Eye (tissue), 1 donor: ENCODE data around the gene ZSCAN1.
A peak's percentile ranks its signal among the peaks of the same experiment; 100 is the strongest.
"Not testable (repeated sequence)": the region's sequence is repeated elsewhere in the genome, so short reads cannot be mapped to it uniquely, and the experiment has no call there.

Experiments
- DNase-seq: peaks from one replicate; pipeline ENCODE4 v3.0.0-alpha.2; 2015

Gene ZSCAN1, protein sequence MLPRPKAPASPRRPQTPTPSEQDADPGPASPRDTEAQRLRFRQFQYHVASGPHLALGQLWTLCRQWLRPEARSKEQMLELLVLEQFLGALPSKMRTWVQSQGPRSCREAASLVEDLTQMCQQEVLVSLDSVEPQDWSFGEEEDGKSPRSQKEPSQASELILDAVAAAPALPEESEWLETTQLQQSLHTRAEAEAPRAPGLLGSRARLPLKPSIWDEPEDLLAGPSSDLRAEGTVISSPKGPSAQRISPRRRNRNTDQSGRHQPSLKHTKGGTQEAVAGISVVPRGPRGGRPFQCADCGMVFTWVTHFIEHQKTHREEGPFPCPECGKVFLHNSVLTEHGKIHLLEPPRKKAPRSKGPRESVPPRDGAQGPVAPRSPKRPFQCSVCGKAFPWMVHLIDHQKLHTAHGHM

DNA sequence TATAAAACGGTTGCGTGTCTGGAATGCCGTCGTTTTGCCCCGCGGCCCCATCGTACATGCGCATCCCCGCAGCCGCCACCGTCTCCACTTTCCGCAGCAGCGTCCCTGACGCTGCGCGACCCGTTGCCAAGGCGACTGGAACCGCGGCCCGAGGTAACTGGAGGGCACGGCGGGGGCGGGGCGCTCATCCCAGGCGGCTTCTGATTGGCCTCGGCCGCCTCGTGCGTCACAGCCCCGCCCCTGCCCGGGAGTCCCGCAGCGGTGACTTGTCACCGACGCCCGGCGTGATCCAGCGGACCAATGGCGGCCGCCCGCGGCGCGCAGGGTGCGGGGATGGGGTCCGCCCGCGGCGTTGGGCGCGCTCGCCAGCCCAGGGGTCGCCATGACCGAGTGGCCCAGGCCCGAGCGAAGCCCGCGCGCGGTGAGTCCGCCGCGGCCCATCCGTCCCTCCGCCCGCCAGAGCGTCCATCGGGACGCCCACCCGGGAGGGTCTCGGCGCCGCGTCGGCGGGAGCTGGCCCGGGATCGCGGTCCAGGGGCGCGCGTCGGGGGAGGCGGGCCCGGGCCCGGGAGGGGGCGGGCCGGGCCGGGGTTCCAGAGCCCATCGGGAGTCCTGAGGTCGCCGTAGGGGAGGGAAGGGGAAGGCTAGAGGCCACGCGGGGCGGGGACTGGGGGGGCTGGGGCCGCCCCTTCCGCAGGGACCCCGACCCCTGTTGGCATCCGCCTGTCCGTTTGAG, at the start of gene ZSCAN1:
TSS of gene ZSCAN1 (plus strand) at position 285 of the 736 bp plus-strand sequence. CDS start 3,812 bp downstream, outside the sequence.
- peak; percentile 99 for DNase-seq

DNA sequence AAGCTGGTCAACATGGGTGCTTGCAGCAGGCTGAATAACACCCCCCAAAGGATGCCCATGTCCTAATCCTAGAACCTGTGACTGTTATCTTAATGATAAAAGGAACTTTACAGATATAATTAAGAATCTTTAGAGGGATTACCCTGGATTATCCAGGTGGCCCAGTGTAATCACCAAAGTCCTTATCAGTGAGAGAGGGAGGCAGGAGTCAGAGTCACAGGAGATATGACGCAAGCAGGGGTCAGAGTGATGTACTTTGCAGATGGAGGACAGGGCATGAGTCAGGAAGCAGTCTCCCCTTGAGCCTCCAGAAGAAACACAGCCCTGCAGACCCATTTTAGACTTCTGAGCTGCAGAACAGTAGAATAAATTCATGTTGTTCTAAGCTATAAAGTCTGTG, 41.0 kb upstream of the ZSCAN1 start:
- no peak for DNase-seq

DNA sequence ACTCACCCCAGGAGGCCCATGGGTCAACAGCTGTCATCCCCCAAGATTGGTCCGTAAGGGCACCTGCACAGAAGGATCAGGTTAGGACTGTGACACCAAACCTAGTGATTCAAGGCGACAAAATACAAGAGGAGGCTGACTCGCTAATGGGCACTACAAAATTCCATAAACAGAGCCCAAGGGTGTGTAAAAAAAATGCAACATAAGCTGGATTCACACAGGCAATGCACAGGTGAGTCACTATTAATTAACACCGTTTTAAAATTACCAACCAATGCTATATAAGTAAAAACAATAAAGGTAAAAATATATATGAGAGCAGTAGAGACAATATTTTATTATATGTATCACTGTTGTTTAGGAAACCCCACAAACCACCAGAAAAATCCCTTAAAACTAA, 33.1 kb upstream of the ZSCAN1 start:
- DNase-seq, result no peak

DNA sequence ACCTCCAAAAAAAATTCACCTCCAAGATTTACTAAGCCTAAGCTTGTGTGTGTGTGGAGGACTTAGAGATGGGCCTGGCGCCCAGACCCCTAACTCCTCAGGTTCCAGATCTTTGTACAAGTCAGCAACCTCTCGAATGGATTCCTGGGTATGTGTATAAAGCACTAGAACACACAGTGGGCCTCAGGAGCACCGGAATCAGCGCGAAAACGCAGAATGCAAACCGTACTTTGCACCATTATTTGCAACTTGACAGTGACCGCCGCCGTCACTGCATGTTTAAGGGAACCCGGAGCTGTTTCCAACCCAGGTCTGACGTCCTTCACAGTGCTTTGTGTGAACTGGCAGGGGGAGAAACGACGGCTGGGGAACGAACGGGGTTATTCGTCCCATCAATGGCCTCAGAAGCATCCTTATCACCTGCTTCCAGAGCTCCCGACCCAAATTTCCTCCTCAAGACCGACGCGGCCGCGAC, 31.9 kb upstream of the ZSCAN1 start:
- DNase-seq, result no peak

DNA sequence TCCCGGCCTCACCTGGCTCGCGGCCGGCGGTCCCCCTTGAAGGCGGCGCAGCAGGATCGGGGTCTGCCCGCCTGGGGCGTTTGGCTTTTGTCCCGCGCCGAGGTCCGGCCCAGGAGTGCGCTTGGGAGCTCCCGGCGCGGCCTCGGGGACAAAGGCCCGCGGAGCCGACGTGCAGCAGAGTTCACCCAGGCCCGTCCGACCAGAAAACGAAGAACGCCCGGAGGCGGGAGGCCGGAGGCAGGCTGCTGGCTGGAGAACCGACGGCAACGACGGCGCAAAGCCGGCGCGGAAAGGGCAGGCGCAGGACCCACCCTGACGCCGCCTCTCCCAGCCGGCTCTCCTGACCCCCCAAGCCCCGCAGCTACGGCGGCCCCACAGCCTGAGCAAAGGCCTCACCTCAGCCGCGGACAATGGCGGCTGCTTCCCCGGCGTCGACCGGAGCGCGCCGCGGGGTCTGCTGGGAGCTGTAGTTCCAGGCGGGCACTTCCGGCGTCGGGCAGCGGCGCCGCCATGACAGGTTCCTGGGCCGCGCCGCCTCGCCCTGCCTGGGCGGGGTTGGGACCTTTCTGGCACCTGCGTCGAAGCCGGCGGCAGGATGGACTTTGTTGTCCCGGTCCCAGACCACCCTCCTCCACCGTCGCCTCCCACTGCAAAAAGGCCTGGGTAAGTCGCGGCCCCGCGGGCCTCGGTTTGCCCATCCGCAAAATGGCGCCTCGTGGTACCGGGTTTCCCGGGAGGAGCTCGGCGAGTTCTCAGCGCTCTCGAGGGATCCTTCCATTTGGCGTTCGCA, 31.2 kb upstream of the ZSCAN1 start, which contains the start of gene ZNF606:
TSS of gene ZNF606 (minus strand) at position 437 of the 790 bp plus-strand sequence. CDS start 1,501 bp downstream, outside the sequence.
- DNase-seq, result peak; percentile 95

DNA sequence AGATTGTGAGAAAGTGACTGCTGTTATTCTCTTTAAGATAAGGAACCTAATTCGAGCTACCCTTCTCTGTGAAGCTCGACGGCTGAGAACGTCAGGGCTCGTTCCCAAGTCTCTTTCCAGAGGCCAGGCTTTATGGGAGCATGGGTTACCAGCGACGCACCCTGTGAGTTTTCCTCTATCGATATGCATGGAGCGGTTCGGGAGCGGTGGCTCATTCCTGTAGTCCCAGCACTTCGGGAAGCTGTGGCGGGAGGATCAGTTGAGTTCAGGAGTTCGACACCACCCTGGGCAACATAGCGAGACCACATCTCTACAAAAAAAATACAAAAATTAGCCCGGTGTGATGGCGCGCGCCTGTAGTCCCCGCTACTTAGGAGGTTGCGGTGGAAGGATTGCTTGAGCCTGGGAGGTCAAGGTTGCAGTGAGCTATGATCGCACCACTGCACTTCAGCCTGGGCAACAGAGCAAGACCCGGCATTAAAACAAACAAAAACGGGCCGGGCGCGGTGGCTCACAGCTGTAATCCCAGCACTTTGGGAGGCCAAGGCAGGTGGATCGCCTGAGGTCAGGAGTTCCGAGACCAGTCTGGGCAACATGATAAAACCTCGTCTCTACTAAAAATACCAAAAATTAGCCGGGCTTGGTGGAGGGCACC, 30.5 kb upstream of the ZSCAN1 start:
- no peak for DNase-seq

DNA sequence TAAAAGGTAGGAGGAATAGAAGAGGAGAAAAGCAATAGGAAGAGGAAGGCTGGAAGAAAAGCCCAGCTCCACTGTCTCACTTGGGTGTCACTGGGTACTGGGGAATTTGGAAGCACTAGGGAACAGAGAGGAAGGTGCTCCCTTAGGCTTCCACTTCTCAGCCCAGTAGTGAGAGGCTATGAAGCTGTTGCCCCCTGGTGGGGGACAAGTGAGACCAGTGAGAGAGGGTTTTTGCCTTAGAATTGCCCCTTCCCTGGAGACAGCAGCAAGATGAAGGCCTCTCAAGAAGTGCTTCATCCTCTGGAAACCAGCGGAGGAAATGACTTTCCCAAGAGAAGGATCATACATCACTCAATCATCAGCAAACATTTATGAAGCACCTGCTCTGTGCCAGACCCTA, 26.5 kb upstream of the ZSCAN1 start:
- DNase-seq, result no peak

DNA sequence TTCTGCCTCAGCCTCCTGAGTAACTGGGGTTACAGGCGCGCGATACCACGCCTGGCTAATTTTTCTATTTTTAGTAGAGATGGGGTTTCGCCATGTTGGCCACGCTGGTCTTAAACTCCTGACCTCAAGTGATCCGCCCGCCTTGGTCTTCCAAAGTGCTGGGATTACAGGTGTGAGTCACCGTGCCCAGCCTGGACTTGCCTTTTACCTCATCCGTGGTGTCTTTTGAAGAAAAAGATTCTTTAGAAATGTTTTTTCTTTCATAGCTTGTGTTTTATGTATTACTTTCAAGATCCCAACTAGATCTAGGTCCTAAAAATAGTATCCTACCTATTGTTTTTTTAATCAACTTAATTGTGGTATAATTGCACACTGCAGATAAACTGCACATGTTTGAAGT, 24.9 kb upstream of the ZSCAN1 start:
- DNase-seq, result not testable (repeated sequence)

DNA sequence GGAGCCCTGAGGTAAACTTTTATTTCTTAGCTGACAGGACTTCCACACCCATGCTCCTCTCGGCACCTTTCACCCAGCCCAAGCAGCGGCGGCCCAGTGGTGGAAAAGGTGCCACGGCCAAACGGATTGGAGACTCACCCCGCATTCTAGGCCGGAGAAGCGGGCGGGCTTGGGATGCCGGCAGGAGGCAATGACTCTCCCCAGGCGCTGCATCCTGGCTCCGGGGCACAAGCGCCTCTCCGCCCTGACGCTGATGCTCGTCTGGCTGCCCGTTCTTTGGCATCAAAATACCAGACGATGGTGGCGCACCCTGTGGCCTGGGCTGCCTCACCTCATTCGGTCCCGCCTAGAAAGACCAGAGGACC, 24.5 kb upstream of the ZSCAN1 start:
- DNase-seq, result no peak

DNA sequence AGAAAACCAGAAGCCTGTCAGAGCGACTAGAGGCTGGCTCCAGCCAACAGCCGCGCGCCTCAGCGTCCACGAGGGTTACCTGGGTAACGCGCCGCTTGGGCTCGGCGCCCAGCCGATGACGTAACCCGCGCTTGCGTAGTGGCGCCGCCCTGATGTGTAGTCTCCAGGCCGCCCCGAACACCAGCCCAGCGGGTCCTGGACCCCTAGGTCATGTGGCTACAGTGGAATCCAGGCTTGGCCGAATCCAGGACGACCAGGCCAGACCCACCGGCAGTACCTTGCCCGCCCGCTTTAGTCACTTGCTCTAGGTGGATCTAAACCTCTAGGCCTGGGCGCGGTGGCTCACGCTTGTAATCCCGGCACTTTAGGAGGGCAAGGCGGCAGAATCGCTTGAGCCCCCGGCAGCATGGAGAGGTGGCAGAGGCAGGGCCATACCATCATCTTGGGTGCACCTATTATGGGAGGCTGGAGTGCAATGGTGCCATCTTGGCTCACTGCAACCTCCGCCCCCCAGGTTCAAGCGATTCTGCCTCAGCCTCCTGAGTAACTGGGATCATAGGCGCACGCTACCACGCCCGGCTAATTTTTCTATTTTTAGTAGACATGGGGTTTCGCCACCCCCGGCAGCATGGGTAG, 24.0 kb upstream of the ZSCAN1 start:
- peak; percentile 98 for DNase-seq

DNA sequence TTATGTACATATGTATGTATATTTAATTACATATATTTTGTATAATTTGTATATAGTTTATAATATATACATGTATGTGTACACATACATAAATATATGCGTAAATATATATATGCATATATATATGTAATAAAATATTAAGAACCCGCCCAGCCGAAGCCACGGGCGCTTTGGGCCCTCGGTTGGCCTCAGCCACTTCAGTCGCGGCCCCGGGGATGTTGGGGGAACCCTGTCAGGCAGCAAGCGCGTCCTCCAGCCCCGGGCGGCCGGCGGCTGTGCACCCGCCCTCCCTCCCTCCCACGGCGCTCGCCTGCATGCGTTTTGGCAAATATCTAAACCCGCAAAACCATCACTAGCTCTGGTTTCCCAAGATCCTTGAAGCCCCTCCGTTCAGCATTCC, 23.3 kb upstream of the ZSCAN1 start:
- no peak for DNase-seq

DNA sequence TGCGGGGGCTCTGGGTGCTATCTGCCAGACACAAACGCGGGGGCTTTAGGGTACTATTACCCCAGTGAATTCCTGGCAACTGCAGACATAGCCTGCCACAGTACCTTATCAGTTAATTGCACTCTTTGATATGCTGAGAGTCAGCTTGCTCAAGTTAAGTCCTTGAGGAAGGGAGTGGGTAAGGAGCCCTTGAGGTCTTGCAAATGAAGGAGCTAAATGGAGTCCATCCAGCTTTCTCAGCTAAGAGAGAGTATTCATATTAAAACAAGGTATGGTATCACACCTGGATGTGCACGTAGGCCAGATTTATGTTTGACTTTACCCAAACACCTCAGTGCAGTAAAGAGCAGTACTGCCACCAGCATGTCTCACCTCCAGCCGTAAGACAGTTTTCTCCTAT, 19.7 kb upstream of the ZSCAN1 start:
- no peak for DNase-seq

DNA sequence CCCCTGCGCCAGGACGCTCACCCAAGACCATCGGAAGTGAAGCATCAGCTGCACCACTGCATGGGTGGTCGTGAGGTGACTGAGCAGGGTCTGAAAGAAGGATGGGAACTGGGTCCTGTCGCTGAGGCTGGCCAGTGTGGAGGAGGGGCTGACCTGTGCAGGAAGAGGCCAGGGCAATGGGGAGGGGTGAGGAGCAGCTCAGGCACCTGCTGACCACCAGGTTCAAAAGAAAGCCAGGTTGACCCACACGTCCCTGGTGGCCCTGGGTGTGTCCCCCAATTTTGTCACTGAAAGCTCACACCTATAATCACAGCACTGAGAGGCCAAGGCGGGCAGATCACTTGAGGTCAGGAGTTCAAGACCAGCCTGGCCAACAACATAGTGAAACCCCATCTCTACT, 13.7 kb upstream of the ZSCAN1 start:
- no peak for DNase-seq

DNA sequence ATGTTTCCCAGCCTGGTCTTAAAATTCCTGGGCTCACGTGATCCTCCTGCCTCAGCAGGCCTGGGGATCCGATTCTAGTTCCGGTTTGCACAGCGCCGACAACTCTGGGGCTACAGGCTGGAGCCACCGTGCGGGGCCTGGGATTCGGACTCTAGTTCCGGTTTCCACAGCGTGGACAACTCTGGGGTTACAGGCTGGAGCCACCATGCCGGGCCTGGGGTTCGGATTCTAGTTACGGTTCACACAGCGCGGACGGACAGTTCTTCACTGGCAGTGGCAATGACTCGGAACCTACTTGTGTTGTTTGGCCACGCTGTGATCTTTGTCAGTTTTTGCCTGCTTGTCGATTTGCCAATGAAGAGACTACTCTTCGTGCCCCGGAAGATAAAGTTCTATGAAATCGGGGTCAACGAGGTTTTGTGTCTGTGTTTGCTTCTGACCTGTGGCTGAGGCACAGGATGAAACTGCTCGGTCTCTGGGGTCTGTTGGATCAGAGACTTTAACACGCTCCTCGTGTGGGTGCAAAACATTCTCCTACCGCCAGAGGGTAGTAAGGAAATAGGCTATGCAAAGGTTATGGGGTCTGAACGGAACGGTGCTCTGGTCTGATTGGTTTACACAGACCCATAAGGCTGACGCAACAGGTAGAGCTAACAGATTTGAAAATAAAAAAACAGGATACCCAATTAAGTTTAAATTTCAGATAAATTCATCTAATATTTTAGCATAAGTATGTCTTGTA, 12.1 kb upstream of the ZSCAN1 start:
- peak; percentile 96 for DNase-seq

DNA sequence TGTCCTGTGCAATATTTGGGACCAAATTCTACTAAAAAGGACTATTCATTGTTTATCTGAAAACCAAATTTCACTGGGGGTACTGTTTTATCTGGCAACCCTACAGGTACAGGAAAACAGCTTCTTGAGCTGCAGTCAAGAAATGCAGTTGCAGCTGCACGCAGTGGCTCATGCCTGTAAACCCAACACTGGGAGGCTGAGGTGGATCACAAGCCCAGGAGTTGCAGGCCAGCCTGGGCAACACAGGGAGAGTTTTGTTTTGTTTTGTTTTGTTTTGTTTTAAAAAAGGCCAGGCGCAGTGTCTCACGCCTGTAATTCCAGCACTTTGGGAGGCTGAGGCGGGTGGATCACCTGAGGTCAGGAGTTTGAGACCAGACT, 11.6 kb upstream of the ZSCAN1 start:
- no peak for DNase-seq

DNA sequence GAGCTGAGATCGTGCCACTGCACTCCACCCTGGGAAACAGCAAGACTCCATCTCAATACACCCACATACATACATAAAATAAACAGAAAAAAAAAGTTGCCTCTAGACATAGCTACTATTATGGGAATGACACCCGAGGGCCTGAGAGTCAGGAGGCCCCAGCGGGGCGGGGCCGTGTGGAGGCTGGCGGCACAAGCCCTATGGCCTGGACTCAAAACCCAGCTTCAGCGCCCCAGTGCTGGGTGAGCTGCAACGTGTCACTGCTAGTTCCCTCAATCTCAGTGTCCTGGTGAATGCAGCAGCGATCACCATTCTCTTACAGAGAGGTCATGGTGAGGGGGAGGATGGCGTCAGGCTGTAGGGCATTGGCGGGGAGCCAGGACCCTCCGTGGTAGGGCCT, 9.2 kb upstream of the ZSCAN1 start:
- DNase-seq, result no peak

DNA sequence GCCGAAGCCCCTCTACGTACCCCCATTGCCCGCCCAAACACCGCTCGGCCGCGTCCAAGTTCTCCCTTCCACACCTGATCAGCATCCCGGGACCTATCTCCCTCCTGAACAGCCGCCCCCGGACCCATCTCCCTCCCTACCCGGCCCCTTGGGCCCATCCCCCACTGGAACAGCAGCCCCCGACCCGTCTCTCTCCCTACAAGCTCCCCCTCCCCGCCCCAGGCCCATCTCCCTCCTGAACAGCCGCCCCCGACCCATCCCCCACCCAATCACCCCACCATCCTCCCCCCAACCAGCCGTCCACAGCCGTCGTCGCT, 610 bp downstream of the ZSCAN1 start:
- peak; percentile 69 for DNase-seq

DNA sequence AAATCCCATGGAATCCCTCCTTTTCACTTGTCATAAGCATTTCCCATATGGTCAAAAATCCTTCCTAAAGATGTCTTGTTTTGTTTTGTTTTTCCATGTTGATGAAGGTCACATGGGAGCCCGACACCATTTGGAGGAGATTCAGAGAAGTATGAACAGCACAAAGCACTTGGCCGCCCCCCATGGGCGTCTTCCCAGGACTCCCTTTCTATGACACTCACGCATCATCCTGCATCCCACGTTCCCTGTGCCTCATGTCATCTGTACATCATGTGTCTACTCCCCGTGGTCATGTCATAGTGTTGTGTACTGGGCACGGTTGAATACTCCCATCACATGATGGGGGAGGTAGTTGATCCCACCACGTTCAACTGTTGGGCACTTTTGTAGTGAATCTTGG, 2.0 kb downstream of the ZSCAN1 start:
- peak; percentile 34 for DNase-seq

DNA sequence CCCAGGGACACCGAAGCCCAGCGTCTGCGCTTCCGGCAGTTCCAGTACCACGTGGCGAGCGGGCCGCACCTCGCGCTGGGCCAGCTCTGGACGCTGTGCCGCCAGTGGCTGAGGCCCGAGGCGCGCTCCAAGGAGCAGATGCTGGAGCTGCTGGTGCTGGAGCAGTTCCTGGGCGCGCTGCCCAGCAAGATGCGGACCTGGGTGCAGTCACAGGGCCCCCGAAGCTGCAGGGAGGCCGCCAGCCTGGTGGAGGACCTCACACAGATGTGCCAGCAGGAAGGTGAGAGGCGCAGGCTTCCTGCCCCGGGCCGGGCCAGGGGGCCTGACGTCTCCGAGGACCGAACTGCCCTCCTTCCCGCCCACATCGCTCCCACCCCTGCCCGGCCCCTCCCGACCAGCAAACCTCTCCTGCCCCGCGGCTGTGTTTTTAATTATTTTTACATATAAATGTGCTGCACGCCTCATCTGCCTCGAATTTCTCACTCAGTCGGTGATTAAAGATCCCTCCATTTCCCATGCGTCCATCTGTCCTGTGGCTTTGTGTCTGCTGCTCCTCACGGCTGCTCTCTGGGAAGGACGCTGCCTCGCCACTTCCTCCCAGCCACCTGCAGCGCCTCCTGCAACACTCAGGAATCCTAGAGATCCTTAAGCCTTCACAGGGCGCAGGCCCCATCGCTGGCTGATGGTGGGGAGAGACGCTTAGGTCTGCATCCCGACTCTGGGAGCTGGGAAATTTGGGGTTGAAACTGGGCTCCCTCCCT, 4.3 kb downstream of the ZSCAN1 start:
- DNase-seq, result peak; percentile 69

DNA sequence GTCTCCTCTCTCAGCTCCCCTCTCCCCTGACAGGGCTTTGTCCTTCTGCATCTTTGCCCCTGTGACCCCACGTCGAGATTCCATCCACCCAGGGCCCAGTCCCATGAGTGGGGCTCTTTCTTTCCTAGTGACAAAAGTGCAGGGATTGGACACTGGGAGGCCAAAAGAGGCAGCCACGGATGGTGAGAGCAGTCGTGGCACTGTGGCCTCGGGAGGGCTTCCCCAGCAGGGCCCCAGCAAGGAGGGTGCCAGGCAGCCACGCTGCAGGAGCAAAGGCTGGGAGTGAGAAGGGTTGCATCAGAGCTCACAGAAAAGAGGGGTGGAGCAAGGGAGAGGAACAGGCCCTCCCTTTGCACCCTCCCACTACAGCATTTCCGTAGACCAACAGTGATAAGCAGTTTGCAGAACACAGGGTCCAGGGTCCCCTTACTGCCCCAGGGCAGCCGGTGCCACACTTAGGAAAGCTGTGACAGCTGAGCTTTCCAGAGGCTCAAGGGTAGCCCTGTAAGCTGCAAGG, 4.9 kb downstream of the ZSCAN1 start:
- DNase-seq, result peak; percentile 55
